CD4-positive, alpha-beta T cell treated with Interleukin-4 for 1 hour (primary cell): Measurements from ENCODE around the gene ADARB2.
A peak's percentile ranks its signal among the peaks of the same experiment; 100 is the strongest.
"Not testable (repeated sequence)": the region's sequence is repeated elsewhere in the genome, so short reads cannot be mapped to it uniquely, and the experiment has no call there.

Source experiments
- DNase-seq, 2 donors: peaks; one replicate each; pipeline ENCODE4 v3.0.0-alpha.2; 2020 to 2022

ADARB2 gene

DNA sequence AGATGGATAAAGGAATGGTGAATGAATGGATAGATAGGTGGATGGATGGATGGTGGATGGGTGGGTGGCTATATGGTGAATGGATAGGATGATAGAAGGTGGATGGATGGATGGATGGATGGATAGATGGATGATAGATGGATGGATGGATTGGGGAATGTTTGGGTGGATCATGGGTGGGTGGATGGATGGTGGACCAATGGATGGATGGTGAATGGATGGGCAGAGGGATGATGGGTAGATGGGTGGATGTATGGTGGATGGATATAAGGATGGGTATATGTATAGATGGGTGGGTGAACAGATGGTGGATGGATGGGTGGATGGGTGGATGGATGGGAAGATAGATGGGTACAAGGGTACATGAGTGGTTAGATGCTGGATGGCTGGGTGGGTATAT, 322.4 kb downstream of the ADARB2 start:
- no peak for DNase-seq

DNA sequence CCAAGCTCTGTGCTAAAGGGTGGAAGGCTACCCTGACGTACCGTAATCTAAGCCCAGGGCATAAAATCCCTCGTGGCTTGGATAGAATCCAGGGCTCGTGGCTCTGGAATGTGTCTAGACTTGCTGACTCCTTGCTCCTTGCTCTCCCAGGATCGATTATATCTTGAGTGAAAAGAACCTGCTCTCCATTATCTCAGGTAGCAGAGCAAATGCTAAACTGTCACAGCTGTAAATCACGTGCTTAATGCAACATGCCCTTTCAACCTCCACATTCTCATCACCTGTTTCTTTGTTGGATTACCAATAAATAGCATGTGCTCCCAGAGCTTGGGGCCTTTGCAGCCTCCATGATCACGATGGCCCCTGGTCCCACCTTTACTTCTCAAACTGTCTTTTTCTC, 323.0 kb downstream of the ADARB2 start:
- not testable (repeated sequence) for DNase-seq

DNA sequence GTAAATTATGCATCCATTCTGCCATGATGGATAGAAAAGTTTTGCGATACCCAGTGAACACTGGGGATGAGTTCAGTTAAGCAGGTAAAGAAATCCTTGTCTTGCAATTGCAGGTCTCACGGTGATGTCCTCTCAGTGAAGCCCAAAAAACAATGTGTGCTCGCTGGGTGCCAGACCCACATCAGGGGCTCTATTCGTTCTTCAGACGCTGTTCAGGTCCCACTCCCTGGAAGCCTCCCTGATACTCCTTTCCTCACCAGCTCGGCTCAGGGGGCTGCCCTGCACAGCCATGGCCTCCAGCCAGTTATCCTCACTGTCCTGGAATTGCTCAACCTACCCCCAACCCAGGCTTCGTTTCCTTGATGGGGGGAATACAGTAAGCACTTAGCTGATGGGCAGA, 323.5 kb downstream of the ADARB2 start:
- no peak for DNase-seq

DNA sequence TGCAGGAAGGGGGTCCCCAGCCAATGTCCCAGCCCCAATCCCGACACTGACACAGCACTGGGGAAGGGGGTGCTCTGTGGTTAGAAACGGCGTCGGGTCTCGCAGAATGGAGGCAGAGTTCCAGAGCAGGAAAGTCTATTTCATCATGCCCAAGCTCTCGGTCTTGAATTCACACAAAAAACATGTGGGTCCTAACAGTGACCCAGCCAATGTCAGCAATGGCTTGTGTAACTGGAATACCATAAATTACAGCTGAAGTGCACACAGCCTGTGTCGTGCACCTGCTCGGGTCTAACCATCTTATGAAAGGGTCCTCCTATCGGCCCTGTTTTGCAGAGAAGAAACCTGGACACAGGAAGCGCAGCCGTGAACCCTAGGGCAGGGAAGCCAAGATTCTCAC, 324.1 kb downstream of the ADARB2 start:
- no peak for DNase-seq

DNA sequence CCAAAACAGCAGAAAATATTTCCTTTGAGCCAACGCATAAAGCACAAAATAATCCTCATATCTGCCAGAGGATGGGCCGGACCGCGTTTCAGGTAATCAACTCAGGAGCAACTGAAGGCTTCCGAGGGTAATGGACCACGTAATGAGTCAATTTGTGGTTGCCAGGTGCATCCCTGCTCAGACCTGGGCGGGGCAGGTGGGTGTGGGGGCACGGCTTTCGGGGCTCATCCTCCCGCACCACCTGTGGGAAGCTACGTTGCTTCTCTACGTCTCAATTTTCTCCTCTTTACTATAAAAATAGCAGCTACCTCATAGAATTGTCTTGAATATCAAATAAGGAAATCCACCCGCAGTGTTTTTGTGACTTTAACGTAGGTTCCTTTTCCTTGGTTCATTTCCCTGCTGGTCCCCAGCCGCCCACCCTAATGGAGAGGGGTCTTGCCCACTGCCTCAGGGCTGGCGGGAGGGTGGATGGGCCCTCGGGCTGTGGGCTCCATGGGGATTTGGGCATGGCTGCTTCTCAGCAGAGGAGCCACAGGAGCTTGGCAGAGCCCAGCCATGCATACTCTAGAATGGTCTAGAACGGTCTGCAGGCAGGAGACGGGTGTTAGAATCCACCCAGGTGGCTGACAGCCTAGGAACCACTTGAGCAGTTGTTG, 324.7 kb downstream of the ADARB2 start:
- peak in 1 of 2 donors; percentile 26 for DNase-seq

DNA sequence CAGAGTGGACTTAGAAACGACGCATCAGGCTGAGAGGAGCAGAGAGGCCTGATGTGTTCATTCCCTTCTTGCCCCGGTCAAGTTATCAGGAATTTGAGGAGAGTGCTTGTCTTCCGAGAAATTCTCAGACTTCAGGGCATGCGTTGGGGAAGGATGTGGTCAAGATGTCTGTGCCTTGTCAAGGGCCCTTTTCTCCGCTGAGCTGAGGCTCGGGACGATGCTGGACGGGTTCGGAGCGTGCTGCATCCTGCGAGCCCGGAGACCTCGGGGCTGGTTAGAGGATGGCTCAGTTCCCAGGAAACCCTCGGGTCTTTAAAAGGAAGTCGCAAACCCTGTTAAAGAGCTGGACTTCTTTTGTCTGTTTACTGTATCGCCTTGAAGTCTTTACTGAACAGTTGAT, 325.4 kb downstream of the ADARB2 start:
- no peak for DNase-seq

DNA sequence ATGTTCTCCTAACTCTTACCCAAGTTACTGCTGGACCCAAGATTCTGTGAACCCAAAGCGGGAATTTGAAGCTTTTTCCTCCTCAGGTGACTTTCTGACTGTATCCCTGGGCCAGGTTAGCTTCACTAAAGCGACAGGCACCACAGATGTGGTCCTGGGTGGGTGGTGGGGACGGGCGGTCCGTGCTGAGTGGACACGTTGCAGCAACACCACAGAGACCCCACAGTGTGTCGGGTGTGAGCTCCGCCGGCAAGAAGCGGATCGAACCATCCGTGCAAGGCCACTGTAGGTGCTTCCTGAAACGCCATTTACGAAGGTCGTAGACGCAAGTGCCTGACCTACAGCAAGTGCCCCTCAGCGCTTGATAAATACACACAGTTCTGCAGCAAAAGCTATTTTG, 325.9 kb downstream of the ADARB2 start:
- no peak for DNase-seq

DNA sequence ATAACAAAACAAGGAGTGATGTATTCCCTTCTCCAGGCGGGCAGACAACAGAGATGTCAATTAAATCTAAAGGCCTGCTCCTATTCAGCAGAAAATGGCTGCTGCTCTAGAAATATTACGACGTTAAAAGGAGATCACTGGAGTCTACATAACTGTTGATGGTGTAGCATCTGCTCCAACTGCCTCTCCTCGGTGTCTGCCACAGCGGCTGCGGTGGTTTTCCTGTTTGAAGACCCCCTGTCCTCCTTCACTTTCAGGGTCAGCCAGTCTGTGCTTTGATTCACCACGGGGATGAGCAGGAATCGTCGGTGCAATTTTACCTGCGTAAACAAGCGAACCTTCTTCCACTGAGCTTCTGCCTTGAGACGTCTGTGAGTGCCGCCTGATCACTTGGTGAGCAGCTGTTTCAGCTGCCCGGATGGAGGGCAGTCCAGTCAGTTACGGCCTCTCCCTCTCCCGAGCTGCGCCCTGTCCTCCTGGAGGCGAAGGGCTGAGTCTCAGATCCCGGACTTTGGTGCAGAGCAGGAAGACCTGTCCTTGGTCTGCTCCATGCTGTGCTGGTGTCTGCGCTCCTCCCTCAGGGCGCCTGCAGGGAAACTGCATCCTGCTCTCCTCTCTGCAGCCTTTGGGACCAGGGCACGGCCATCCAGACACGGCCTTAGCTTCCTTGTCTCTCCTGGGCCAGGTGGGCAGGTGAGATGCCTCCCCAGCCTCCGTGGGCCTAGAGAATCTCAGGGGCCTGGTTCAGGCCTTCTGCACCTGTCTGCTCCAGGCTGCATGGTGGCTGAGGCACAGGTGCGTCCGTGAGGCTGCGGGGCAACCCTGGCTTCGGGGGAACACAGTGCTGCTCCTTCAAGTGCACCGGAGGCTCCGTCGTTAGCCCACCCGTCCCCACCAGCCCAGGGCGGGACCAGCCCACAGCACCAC, 326.6 kb downstream of the ADARB2 start:
- DNase-seq, result no peak

DNA sequence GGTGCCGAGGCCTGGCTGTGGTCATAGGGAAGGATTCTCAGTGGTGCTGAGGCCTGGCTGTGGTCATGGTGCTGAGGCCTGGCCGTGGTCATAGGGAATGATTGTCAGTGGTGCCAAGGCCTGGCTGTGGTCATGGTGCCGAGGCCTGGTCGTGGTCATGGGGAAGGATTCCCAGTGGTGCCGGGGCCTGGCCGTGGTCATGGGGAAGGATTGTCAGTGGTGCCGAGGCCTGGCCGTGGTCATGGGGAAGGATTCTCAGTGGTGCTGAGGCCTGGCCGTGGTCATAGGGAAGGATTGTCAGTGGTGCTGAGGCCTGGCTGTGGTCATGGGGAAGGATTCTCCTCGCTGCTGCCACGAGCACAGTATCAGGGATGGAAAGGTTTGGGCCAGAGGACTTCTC, 327.3 kb downstream of the ADARB2 start:
- no peak for DNase-seq

DNA sequence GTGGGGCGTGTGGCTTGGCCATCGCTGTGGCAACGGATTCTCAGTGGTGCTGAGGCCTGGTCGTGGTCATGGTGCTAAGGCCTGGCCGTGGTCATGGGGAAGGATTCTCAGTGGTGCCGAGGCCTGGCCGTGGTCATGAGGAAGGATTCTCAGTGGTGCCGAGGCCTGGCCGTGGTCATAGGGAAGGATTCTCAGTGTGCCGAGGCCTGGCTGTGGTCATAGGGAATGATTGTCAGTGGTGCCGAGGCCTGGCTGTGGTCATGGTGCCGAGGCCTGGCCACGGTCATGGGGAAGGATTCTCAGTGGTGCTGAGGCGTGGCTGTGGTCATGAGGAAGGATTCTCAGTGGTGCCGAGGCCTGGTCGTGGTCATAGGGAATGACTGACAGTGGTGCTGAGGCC, 327.9 kb downstream of the ADARB2 start:
- no peak for DNase-seq

DNA sequence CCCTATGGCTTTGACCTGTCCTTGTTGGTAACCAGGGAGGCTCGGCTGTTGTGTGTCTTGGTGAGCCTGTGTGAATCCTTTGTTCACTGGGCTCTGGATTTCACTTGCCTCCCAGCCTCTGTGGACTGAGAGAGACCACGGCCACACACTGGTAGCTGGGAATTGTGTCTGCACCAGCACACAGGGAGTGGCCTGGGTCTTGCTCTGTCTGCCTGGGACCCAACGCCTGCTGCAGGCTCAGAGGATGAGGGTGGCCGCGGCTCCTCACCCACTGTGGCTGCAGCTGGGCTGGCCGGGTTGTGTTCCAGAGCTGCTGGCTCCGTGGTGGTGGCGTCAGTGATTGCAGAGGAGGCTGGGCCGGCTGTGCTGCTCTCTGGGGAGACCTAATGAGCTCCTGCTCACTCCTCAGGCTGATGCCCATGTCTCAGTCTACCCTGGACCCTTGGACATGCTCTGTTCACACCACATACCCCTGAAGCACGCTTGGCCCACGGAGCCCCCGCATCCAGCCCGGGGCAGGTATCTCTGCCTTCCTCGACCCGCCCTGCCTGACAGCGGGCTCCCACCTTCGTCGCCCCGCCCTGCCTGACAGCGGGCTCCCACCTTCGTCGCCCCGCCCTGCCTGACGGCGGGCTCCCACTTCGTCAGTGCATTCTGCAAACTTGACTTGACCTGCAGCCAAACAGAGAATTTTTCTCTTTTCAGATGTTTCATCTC, 328.5 kb downstream of the ADARB2 start:
- DNase-seq, result no peak

DNA sequence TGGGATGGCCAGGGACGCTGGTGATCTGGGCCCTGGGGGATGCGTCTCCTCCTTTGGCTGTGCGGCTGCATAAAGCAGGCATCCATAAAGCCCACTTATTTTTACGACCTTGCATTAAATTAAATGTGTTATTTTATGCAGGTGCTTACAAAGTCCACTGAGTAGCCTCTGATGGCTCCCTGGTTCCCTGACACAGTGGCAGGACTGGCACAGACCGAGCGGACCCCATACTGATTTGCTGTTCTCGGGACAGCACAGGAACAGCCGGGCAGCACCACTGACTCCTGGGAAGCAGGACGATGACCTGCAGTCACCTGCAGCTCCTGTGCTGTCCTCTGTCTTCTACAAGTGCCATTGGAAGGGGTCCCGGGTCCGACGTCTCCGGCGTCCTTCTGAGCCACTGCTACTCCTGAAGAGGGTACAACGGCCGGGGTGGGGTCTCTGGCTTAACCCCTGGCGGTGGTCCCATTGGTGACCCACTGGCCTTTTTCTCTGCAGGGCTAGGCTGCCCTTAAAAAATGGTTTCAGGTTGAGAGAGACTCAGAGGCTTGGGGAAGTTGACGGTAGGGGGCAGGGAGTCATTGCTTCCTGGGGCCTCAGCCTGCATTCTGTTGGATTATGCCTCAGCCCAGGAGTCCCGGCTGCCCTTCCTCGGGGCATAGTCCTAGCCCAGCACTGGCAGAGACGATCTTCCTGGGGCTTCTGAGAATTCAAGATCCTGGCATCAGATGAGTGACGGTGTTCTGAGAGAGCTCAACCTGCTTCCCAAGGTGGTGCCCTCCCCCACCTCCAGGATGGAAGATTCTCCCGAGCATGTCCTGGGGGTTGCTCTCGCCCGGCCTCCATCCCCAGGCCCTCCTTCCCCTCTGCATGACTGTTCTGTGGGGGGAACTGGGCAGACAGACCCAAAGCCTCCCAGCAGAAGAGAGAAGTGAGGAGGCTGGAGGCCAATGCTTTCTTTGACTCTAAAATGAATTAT, 330.1 kb downstream of the ADARB2 start:
- DNase-seq, result no peak

DNA sequence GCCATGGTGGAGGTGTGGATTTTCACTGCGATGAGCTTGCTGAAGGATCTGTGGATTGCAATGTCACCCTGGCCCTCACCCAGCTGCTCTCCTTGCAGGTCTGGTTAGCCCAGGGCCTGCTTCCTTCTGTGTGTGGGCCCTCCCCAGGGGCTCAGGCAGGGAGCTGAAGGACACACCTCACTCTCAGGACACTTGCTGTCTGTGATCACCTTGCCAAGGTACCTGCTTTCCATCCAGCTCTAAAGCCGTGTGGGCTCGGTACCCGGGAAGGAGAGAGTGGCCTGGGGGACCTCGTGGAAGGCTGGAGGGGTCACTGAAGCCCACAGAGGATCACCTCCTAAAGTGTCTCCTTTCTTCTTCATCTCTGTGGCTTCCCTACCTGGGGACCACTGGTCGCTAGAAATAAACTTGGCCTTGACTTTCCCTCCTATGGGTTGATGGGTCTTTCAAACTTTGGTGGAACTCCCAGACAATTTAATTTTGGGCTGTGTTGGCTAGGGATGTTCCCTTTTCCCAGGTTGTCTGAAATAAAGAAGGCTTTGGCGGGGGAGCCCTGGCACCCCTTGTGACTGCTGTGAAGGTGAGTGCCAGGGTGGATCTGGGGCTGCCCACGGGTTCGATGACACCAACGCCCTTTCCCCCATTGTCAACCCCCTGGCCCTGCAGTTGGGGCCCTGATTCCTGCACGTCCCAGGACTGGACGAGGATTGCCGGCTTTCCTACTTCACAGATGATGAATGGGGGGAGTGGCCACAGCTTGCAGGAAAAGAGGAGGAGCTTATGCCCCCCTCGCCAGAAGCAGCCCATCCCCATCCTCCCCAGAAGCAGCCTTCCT, 331.0 kb downstream of the ADARB2 start:
- no peak for DNase-seq

DNA sequence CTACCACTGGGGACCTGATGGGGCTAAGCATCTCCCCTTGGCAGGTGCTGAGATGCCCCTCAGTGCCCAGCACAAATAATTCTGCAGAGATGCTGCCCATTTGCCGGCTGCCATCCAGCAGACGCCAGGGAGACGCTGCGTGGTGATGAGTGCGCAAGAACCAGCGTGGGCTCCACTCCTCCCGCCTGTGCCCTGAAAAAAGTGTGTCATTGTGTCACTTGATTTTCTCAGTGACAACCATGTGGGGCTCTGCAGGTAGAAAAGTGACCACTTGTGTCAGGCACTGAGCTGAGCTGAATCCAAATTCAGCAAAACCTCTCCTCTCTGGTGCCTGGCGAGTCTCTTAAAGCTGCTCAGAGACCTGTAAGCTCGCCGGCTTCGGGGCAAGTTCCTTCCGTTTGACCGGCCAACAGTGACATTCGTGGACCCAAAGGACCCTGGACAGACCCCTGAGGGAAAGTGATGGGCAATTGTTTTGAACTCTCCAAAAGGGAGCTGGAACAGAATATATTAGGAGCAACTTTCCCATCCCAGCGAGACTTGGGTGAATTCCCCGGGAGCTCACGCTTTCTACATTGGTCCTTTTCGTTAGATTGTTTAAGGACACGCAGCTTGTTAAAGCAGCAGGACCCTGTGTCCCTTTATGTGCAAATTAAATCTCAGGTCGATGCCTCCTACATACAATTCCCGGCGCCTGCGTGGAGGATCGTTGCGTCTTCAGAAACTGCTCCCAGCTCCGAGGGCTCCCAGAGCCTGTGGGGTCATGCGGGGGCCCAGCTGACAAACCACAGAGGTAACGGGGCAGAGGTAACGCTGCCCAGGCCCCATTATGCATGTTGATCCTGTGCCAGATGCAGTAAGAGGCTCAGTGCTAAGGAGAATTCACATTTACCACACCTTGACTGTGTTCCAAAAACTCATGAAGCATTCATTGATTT, 332.7 kb downstream of the ADARB2 start:
- DNase-seq, result no peak

DNA sequence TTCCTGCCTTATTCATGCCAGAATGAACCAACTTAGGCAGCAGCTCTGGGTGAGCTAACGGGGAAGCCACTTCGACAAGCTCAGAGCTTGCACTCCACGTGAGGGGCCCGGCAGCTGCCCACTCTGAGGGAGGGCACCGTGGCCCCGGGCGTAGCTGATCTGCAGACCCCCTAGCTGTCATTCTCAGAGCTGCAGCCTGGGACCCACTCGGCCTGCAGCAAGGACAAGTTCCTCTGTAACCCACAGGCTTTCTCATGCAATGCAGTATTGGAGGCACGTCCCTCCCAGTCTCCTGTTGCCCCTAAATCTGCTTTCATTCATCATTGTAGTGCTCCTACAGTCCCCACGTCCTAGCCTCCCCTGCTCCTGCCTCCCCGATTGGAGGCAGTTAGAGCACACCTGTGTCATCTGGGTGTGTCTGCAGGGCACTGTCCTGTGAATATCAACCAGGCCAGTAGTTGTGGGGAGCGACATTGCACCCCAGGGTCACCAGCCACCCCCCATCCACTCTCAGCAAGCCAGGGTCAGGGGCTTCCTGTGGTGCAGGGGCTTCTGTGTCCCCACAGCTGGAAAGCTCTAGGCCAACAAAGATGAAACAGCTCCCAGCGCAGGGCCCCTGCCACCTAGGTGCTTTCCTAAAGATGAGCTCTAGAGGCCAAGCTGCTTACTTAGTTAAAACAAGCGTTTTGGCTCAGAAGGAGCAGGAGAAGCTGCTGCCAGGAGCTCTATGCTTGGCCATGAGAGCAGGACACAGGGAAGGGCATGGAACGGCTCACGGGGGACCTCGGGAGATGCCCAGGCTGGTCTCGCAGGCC, 333.6 kb downstream of the ADARB2 start:
- no peak for DNase-seq

DNA sequence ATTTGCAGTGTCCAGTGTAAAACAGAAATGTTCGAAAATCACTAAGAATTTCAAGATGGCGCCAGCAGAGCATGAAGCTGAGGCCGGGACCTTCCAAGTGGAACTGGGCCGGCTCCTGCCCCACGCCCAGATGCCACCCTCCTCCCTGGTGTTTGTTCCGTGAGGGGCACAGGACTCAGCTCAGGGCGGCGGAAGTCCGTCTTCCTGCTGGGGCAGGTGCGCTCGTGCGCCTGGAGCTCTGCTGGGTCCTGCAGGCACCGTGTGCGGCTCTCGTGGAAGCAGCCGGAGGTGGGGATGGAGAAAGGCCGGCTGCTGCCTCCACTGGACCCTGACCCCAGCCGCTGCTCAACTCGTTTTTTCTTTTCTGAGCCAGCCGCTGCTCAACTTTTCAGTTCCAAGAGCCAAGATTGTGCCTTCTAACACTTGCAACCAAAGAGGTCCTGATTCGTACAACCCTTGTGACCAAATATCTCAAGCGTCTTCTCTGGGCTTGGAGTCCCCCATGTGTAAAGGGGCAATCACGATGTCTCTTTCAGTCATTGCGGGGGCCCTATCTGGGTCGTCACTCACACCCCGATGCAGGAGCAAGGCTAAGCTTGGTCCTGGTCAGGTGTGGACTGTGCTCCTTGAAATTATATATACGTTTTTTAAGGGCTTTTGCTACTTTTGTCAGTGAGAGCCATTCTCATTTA, 334.4 kb downstream of the ADARB2 start:
- no peak for DNase-seq

DNA sequence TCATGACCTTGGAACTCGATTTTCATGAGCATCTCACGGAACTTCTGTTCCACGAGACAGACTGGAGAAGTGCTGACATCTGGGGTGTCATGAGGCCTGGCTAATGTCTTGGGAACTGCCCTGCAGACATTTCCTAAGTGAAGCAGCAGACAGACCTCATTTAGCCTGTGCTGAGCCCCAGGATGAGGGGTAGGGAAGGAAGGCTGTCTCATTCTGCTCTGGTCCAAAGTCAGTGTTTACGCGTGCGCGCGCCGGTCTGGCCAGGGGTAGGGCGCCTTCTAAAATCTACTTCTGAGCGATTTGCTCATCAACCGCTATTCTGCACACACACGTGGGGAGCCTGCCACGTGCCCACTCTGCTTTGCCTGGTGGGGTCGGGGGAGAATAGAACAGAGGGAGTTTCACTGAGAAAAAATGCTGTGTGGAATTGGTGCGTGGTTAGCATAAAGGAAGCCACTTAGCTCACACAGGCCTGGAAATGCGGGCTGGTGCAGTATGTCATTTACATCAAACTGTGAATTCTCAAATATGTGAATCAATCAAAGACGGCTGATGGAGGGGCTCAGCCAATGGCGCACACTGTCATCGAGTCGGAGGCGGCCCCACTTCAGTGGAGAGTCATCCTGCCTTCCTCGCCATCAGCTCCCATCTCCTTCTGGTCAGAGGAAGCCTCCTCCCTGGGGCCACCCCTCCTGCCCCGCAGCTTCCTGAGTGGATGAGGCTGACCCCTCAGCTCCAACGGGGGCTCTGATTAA, 335.1 kb downstream of the ADARB2 start:
- no peak for DNase-seq
